ENCODE results near the gene UBALD1. TPM values are rescaled to one million over a fixed set of nuclear protein-coding genes. Genes with fewer than 3 reads are reported as not detected.

Gene UBALD1
- total RNA-seq, 1 donor from 2014 or later = 32.4 TPM

GRCh38 chr16:4648917-4649316 is 34.2 kb upstream of the UBALD1 start:
- ATAC-seq (no peak), DNase-seq (no peak)
- intact Hi-C loops (cut with micrococcal nuclease) = no loop called here

GRCh38 chr16:4647644-4647980 is 32.9 kb upstream of the UBALD1 start:
- DNase-seq (no peak), ATAC-seq (no peak)
- intact Hi-C loops (cut with micrococcal nuclease) = no loop called here

- intact Hi-C loops (cut with micrococcal nuclease) = no loop called here
- DNase-seq = no peak
- no peak for ATAC-seq
These were observed 32.3 kb upstream of the UBALD1 start for GRCh38 chr16:4646773-4647643.

- DNase-seq (no peak), ATAC-seq (no peak)
- intact Hi-C loops (cut with micrococcal nuclease) = no loop called here
These were observed 27.2 kb upstream of the UBALD1 start for GRCh38 chr16:4641895-4642294.

- intact Hi-C loops (cut with micrococcal nuclease) = no loop called here
- no peak for DNase-seq
- ATAC-seq = no peak
These were observed 26.6 kb upstream of the UBALD1 start for GRCh38 chr16:4641306-4641687.

- intact Hi-C loops (cut with micrococcal nuclease) = no loop called here
- DNase-seq (no peak), ATAC-seq (peak; percentile 30)
These were observed 26.1 kb upstream of the UBALD1 start for GRCh38 chr16:4640572-4641305.

- intact Hi-C loops (cut with micrococcal nuclease) = no loop called here
- ATAC-seq (peak; percentile 44), DNase-seq (no peak)
These were observed 25.3 kb upstream of the UBALD1 start for GRCh38 chr16:4639899-4640509.

- intact Hi-C loops (cut with micrococcal nuclease) = no loop called here
- no peak for DNase-seq
- ATAC-seq = no peak
These were observed 22.9 kb upstream of the UBALD1 start for GRCh38 chr16:4637501-4638166.

- DNase-seq (no peak), ATAC-seq (no peak)
- intact Hi-C loops (cut with micrococcal nuclease) = no loop called here
These were observed 21.5 kb upstream of the UBALD1 start for GRCh38 chr16:4636196-4636595.

- intact Hi-C loops (cut with micrococcal nuclease) = no loop called here
- ATAC-seq = no peak
- no peak for DNase-seq
These were observed 20.1 kb upstream of the UBALD1 start for GRCh38 chr16:4634768-4635167.

- DNase-seq (no peak), ATAC-seq (no peak)
- intact Hi-C loops (cut with micrococcal nuclease) = no loop called here
These were observed 19.4 kb upstream of the UBALD1 start for GRCh38 chr16:4633910-4634635.

GRCh38 chr16:4631444-4631843 is 16.8 kb upstream of the UBALD1 start:
- ATAC-seq (no peak), DNase-seq (no peak)
- intact Hi-C loops (cut with micrococcal nuclease) = no loop called here

- intact Hi-C loops (cut with micrococcal nuclease) = no loop called here
- ATAC-seq = no peak
- DNase-seq = no peak
These were observed 13.6 kb upstream of the UBALD1 start for GRCh38 chr16:4628283-4628682.

GRCh38 chr16:4626396-4626795 is 11.7 kb upstream of the UBALD1 start:
- ATAC-seq (no peak), DNase-seq (no peak)
- intact Hi-C loops (cut with micrococcal nuclease) = no loop called here

- ATAC-seq (no peak), DNase-seq (no peak)
- intact Hi-C loops (cut with micrococcal nuclease) = no loop called here
These were observed 11.0 kb upstream of the UBALD1 start for GRCh38 chr16:4625560-4626159.

- intact Hi-C loops (cut with micrococcal nuclease) = no loop called here
- DNase-seq (peak; percentile 73), ATAC-seq (peak; percentile 39)
These were observed 10.3 kb upstream of the UBALD1 start for GRCh38 chr16:4624827-4625559.

- intact Hi-C loops (cut with micrococcal nuclease) = no loop called here
- ATAC-seq (peak; percentile 97), DNase-seq (peak; percentile 95)
These were observed 9.5 kb upstream of the UBALD1 start, which contains the start of gene MGRN1 for GRCh38 chr16:4624015-4624826. Gene MGRN1 (plus strand): TSS chr16:4624826. CDS start chr16:4624961, 135 bp downstream.
